LNCaP clone FGC (cell line): ENCODE data around the gene DIP2A.
A peak's percentile ranks its signal among the peaks of the same experiment; 100 is the strongest.
"Not testable (repeated sequence)": the region's sequence is repeated elsewhere in the genome, so short reads cannot be mapped to it uniquely, and the experiment has no call there.

Experiments used
- DNase-seq: peaks from one replicate; pipeline ENCODE4 v3.0.0-alpha.2; 2011; ENCODE audit warnings: low read depth
- H3K4me3 ChIP-seq: 2 replicates; pipeline ENCODE4 v1.5.1; 2011; ENCODE audit warnings: mild to moderate bottlenecking, low read depth, low read length, control low read depth
- CTCF ChIP-seq: IDR thresholded peaks from 2 replicates; pipeline ENCODE4 v1.5.1; 2012; ENCODE audit warnings: mild to moderate bottlenecking; ENCODE audit not compliant: control insufficient read depth, insufficient read depth; ENCODE audit errors: extremely low read depth

The DIP2A gene

GRCh38 chr21:46457801-46458314 is 833 bp upstream of the DIP2A start:
- TF ChIP-seq CTCF = no peak
- H3K4me3 ChIP-seq = peak overlapping the region; percentile 90
- no peak for DNase-seq

DNA sequence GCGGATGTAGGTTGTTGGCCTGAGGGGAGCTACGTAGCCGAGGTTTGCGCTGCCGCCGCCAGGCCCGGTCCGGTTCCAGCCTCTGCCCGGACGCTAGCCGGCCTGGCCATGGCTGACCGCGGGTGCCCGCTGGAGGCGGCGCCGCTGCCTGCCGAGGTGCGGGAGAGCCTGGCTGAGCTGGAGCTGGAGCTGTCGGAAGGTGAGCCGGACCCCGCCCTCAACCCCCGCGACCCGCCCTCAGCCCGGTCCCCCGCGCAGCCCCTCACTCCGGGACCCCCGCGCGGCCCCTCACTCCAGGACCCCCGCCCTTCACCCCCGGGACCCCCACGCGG is 299 bp downstream of the DIP2A start:
- peak overlapping the region; percentile 65 for H3K4me3 ChIP-seq
- TF ChIP-seq CTCF = peak; percentile 15; the same call in 1 of the 2 replicates
- DNase-seq = no peak

GRCh38 chr21:46459356-46460112 is 843 bp downstream of the DIP2A start:
- peak overlapping the region; percentile 65 for H3K4me3 ChIP-seq
- no peak for TF ChIP-seq CTCF
- DNase-seq = no peak

- peak; percentile 54 for DNase-seq
Observed at GRCh38 chr21:46461909-46462308, 3.2 kb downstream of the DIP2A start.

GRCh38 chr21:46465153-46465552 is 6.5 kb downstream of the DIP2A start:
- not testable (repeated sequence) for DNase-seq

More at GRCh38 chr21:46461909-46462308, 3.2 kb downstream of the DIP2A start:
- no peak for TF ChIP-seq CTCF
- no peak overlapping the region for H3K4me3 ChIP-seq

DNA sequence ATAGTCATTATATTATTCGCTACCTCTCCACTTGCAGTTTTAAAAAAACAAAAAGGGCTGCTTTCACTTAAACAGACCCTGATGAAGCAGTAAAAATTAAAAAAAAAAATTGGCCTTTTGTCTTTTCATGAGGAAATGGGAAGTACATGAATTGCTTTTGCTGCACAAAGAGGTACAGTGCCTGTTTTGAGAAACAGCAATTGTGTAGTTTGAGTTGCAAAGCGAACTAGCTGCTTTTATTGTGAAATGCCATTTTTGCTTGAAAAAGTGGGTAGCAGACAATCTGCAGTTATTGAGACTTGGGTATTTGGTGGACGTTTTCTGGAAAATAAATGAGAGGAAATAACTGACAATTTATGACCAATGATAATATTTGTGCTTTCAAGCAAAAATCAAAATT is 7.0 kb downstream of the DIP2A start:
- no peak overlapping the region for H3K4me3 ChIP-seq
- DNase-seq = no peak
- no peak for TF ChIP-seq CTCF

More at GRCh38 chr21:46465153-46465552, 6.5 kb downstream of the DIP2A start:
- H3K4me3 ChIP-seq = not testable (repeated sequence)

DNA sequence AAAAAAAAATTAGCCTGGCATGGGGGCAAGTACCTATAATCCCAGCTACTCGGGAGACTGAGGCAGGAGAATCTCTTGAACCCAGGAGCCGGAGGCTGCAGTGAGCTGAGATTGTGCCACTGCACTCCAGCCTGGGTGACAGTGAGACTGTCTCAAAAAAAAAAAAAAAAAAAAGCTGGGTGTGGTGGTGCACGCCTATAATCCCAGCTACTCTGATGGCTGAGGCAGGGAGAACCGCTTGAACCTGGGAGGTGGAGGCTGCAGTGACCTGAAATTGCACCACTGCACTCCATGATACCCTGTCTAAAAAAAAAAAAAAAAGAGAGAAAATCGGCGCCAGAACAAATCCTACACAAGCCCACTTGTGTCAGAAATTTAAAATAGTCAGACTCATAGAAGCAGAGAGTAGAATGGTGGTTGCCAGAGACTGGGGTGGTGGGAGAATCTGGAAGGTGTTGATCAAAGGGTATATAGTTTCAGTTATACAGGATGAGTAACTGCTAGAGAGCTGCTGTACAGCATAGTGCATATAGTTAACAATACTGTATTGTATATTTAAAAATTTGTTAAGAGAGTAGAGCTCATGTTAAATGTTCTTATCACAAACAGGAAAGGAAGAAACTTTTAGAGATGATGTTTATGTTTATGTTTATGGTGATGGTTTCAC is 9.6 kb downstream of the DIP2A start:
- TF ChIP-seq CTCF = no peak
- no peak for DNase-seq
- no peak overlapping the region for H3K4me3 ChIP-seq
